HCT116 (cell line): ENCODE measurements around the gene CARNS1. TPM values are rescaled to one million over a fixed set of nuclear protein-coding genes. Genes with fewer than 3 reads are reported as not detected.

Source experiments
- ATAC-seq: fragments of 200-7000 bp; cut with Tn5 transposase; 2 replicates; pipeline ENCODE4 v1.9.1; 2020; ENCODE audit warnings: mild to moderate bottlenecking, moderate library complexity
- BruUV-seq: library from RNA; stranded (reverse); fragments of 400-500 nt; replicated peaks from 2 replicates; lab custom pipeline; 2021; lab: Mats Ljungman, UMichigan
- CTCF ChIA-PET: fragments of 300-600 bp; sonication (Branson Sonifier 250); formaldehyde crosslinking; loops from one replicate; lab custom pipeline; 2021; ENCODE audit warnings: antibody characterized with exemption; lab: Charles Lee
- POLR2A ChIA-PET: fragments of 300-600, 350-600 bp; sonication (Branson Sonifier 250); formaldehyde crosslinking; loops from one replicate; lab custom pipeline; 2021; ENCODE audit warnings: antibody characterized with exemption; lab: Charles Lee
- RAD21 ChIA-PET, 2 experiments: fragments of 300-600 bp; sonication (Branson Sonifier 250); formaldehyde crosslinking; loops; one replicate each; lab custom pipeline; 2023; ENCODE audit warnings: low total read pairs in 2 of 2; ENCODE audit not compliant: uncharacterized antibody in 2 of 2, unreplicated experiment in 2 of 2, low non-redundant PET in 1 of 2; lab: Charles Lee
- DNase-seq: peaks from one replicate; pipeline ENCODE4 v3.0.0-alpha.2; 2010; ENCODE audit warnings: low read depth, low spot score
- H2AFZ ChIP-seq: fragments of 200-600 bp; shearing (Covaris generic), sonication (generic); 2 replicates; pipeline ENCODE4 v1.6.1; 2017; ENCODE audit warnings: low read depth, mixed run types, mixed read lengths, antibody characterized with exemption, low read length; ENCODE audit not compliant: poor library complexity, severe bottlenecking
- H3K27ac ChIP-seq: 2 replicates; pipeline ENCODE4 v1.5.1; 2012; ENCODE audit warnings: low read depth, low read length
- H3K27me3 ChIP-seq: fragments of 200-600 bp; sonication (generic); 2 replicates; pipeline ENCODE4 v1.6.1; 2016; ENCODE audit warnings: mixed run types, low read length, mixed read lengths; ENCODE audit not compliant: insufficient read depth
- H3K36me3 ChIP-seq, 2 experiments: fragments of 200-500 bp in 1 of 2; fragments of 200-600 bp in 1 of 2; sonication (Bioruptor generic) in 1 of 2; sonication (generic) in 1 of 2; 2 replicates each; pipeline versions ENCODE4 v1.5.1 to v1.6.1; 2014 to 2016; ENCODE audit warnings: low read length in 2 of 2, inconsistent platforms in 1 of 2, mixed read lengths in 1 of 2, mixed run types in 1 of 2; ENCODE audit not compliant: insufficient read depth in 2 of 2, control insufficient read depth in 1 of 2
- H3K4me1 ChIP-seq, 2 experiments: fragments of 200-600 bp in 1 of 2; sonication (generic) in 1 of 2; 2 replicates each; pipeline versions ENCODE4 v1.5.1 to v1.6.1; 2012 to 2017; ENCODE audit warnings: low read length in 2 of 2, inconsistent platforms in 1 of 2, mild to moderate bottlenecking in 1 of 2, mixed read lengths in 1 of 2, mixed run types in 1 of 2, moderate library complexity in 1 of 2; ENCODE audit not compliant: insufficient read depth in 2 of 2, control insufficient read depth in 1 of 2
- H3K4me2 ChIP-seq: fragments of 200-600 bp; sonication (generic); 2 replicates; pipeline ENCODE4 v1.6.1; 2017; ENCODE audit warnings: mixed run types, low read length, mixed read lengths
- H3K4me3 ChIP-seq, 2 experiments: fragments of 200-600 bp in 1 of 2; sonication (generic) in 1 of 2; replicated peaks in 1 of 2; 2 replicates each; pipeline ENCODE4 v1.5.1; 2011 to 2016; ENCODE audit warnings: low read length in 2 of 2, control low read depth in 1 of 2, low read depth in 1 of 2, mild to moderate bottlenecking in 1 of 2, mixed read lengths in 1 of 2, mixed run types in 1 of 2
- H3K79me2 ChIP-seq: fragments of 200-600 bp; sonication (generic); 2 replicates; pipeline ENCODE4 v1.6.1; 2017; ENCODE audit warnings: mild to moderate bottlenecking, mixed run types, low read length, moderate library complexity, mixed read lengths; ENCODE audit not compliant: insufficient read depth
- H3K9ac ChIP-seq: fragments of 200-600 bp; sonication (generic); 2 replicates; pipeline ENCODE4 v1.6.1; 2016; ENCODE audit warnings: low read length, mixed read lengths
- H3K9me2 ChIP-seq: fragments of 200-600 bp; sonication (generic), shearing (Covaris generic); 2 replicates; pipeline ENCODE4 v1.6.1; 2017; ENCODE audit warnings: mixed run types, mild to moderate bottlenecking, moderate library complexity; ENCODE audit not compliant: insufficient read depth
- H3K9me3 ChIP-seq, 2 experiments: fragments of 200-500 bp in 1 of 2; fragments of 200-600 bp in 1 of 2; sonication (Bioruptor generic) in 1 of 2; sonication (generic) in 1 of 2; 2 replicates each; pipeline ENCODE4 v1.6.1; 2014 to 2017; ENCODE audit warnings: low read length in 2 of 2, mixed read lengths in 2 of 2, inconsistent platforms in 1 of 2, low read depth in 1 of 2, mild to moderate bottlenecking in 1 of 2, mixed run types in 1 of 2, moderate library complexity in 1 of 2; ENCODE audit not compliant: control insufficient read depth in 1 of 2, insufficient read depth in 1 of 2
- H4K20me1 ChIP-seq: fragments of 200-600 bp; sonication (generic), shearing (Covaris generic); 2 replicates; pipeline ENCODE4 v1.6.1; 2017; ENCODE audit warnings: mixed run types, mild to moderate bottlenecking, moderate library complexity; ENCODE audit not compliant: insufficient read depth
- FOSL1 ChIP-seq: IDR thresholded peaks from 2 replicates; pipeline ENCODE4 v1.6.1; 2012; ENCODE audit warnings: low read depth
- JUND ChIP-seq: IDR thresholded peaks from 2 replicates; pipeline ENCODE4 v1.6.1; 2012
- POLR2AphosphoS5 ChIP-seq: IDR thresholded peaks from 2 replicates; pipeline ENCODE4 v1.6.1; 2011; ENCODE audit warnings: mild to moderate bottlenecking, low read depth, low read length, moderate library complexity
- RAD21 ChIP-seq: IDR thresholded peaks from 2 replicates; pipeline ENCODE4 v1.6.1; 2012; ENCODE audit warnings: low read depth, mild to moderate bottlenecking
- SIN3A ChIP-seq: IDR thresholded peaks from 2 replicates; pipeline ENCODE4 v1.6.1; 2012; ENCODE audit warnings: low read depth
- SRF ChIP-seq: IDR thresholded peaks from 2 replicates; pipeline ENCODE4 v1.6.1; 2012; ENCODE audit warnings: low read depth
- intact Hi-C: fragments of 100-400 bp; cut with micrococcal nuclease; formaldehyde crosslinking; loops from 2 replicates; pipeline ENCODE4 v1.10.0; 2022
- total RNA-seq: library from RNA; stranded (reverse); gene quantifications from one replicate; pipeline ENCODE4 v1.2.1, GENCODE V29; 2021; ENCODE audit not compliant: unreplicated experiment
- TF ChIP-seq, protein P1 (sequence below): IDR thresholded peaks from 2 replicates; pipeline ENCODE4 v1.6.1; 2012
- TF ChIP-seq, protein P2 (sequence below), 3 experiments: fragments of 200-600 bp in 1 of 3; sonication (generic) in 1 of 3; IDR thresholded peaks in 2 of 3; conservative IDR thresholded peaks in 1 of 3; 2 replicates each; pipeline ENCODE4 v1.5.1; 2012 to 2017; ENCODE audit warnings: low read depth in 2 of 3, low read length in 2 of 3, antibody characterized with exemption in 1 of 3, borderline replicate concordance in 1 of 3, control low read depth in 1 of 3, mild to moderate bottlenecking in 1 of 3, mixed read lengths in 1 of 3, mixed run types in 1 of 3, moderate library complexity in 1 of 3; ENCODE audit not compliant: insufficient read depth in 1 of 3

The CARNS1 gene
- total RNA-seq, 1 experiment from 2014 or later = 1.0 TPM

DNA sequence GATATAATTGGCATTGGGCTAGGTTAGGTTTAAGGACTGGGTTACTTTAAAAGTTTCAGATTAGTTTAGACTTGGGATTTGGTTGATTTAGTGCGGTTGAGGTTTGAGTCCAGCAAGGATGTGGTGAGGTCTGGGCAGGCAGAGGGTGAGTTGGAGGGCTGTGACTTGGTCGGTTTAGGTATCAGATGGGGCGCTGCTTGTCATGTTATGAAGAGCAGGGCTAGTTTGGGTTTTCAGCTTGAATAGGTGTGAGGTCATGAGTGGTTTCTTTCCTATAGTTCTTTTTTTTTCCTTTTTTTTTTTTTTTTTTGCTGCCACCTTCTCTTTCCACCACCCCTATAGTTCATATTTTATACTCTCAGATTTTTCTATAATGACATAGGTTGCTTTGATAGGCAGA is 46.9 kb upstream of the CARNS1 start:
- Histone ChIP-seq H3K79me2 (peaks cover 58% of the 10 kb centered on the region), H3K4me3 (no peak overlapping the region), H3K9me3 (no peaks in the 10 kb centered on the region), H3K4me2 (no peak overlapping the region), H4K20me1 (no peaks in the 10 kb centered on the region), H3K9ac (no peak overlapping the region), H2AFZ (no peak overlapping the region), H3K36me3 (peaks cover 0 to 12% of the 10 kb centered on the region in 2 experiments; a peak in 1 of 4 replicates), H3K9me2 (no peaks in the 10 kb centered on the region), H3K27me3 (no peaks in the 10 kb centered on the region), H3K27ac (no peak overlapping the region), H3K4me1 (peaks cover 15 to 54% of the 10 kb centered on the region in 2 experiments)
- intact Hi-C loops = no loop called here
- POLR2A ChIA-PET = interaction anchor here (15.1 kb wide), 1 partner anchor 14 kb away, joined by 210 read pairs; the partner anchor contains the start of gene POLD4
- ATAC-seq (no peak), DNase-seq (no peak)
- TF ChIP-seq, protein P1, sequence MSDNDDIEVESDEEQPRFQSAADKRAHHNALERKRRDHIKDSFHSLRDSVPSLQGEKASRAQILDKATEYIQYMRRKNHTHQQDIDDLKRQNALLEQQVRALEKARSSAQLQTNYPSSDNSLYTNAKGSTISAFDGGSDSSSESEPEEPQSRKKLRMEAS = no peak
- TF ChIP-seq, protein P2, sequence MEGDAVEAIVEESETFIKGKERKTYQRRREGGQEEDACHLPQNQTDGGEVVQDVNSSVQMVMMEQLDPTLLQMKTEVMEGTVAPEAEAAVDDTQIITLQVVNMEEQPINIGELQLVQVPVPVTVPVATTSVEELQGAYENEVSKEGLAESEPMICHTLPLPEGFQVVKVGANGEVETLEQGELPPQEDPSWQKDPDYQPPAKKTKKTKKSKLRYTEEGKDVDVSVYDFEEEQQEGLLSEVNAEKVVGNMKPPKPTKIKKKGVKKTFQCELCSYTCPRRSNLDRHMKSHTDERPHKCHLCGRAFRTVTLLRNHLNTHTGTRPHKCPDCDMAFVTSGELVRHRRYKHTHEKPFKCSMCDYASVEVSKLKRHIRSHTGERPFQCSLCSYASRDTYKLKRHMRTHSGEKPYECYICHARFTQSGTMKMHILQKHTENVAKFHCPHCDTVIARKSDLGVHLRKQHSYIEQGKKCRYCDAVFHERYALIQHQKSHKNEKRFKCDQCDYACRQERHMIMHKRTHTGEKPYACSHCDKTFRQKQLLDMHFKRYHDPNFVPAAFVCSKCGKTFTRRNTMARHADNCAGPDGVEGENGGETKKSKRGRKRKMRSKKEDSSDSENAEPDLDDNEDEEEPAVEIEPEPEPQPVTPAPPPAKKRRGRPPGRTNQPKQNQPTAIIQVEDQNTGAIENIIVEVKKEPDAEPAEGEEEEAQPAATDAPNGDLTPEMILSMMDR (IDR thresholded peaks at IDR 0.05 in 2 of 3, conservative IDR thresholded peaks at IDR 0.05 in 1 of 3; ENCODE audit: borderline replicate concordance in 1 of 3, insufficient read depth in 1 of 3, low read depth in 2 of 3, low read length in 2 of 3) = no peak
- TF ChIP-seq SRF = no peak
- no peak for TF ChIP-seq SIN3A
- TF ChIP-seq JUND = no peak
- TF ChIP-seq POLR2AphosphoS5 = 0 out of 2 replicates have a peak, but pooled peaks have one; percentile 11
- no peak for TF ChIP-seq RAD21
- TF ChIP-seq FOSL1 = no peak
- BruUV-seq = no TSS peak
- CTCF ChIA-PET = interaction anchor here (15.5 kb wide), 1 partner anchor 12 kb away, joined by 456 read pairs; the partner anchor contains the start of gene POLD4
- RAD21 ChIA-PET = no interaction called here
